Endodermal cell (in vitro differentiated cells): ENCODE measurements around the gene CELF2. TPM values are rescaled to one million over a fixed set of nuclear protein-coding genes. Genes with fewer than 3 reads are reported as not detected.

Experiments used
- DNase-seq: peaks from one replicate; pipeline ENCODE4 v3.0.0-alpha.2; 2017
- H3K27ac ChIP-seq: 2 replicates; pipeline ENCODE4 v1.5.1; 2013; ENCODE audit warnings: mild to moderate bottlenecking, low read depth, low read length, moderate library complexity
- H3K27me3 ChIP-seq: 2 replicates; pipeline ENCODE4 v1.6.1; 2013; ENCODE audit warnings: mild to moderate bottlenecking, low read length, moderate library complexity; ENCODE audit not compliant: insufficient read depth, control insufficient read depth, poor library complexity, severe bottlenecking
- H3K36me3 ChIP-seq: 2 replicates; pipeline ENCODE4 v1.7.0; 2013; ENCODE audit warnings: mild to moderate bottlenecking, low read length, moderate library complexity; ENCODE audit not compliant: control insufficient read depth, insufficient read depth
- H3K4me1 ChIP-seq: one replicate; pipeline ENCODE4 v1.7.0; 2013; ENCODE audit warnings: low read length; ENCODE audit not compliant: control insufficient read depth, insufficient read depth
- H3K4me3 ChIP-seq: 2 replicates; pipeline ENCODE4 v1.5.1; 2013; ENCODE audit warnings: mild to moderate bottlenecking, low read length, moderate library complexity
- H3K9ac ChIP-seq: 2 replicates; pipeline ENCODE4 v1.6.1; 2013; ENCODE audit warnings: mild to moderate bottlenecking, low read length, moderate library complexity; ENCODE audit not compliant: poor library complexity, severe bottlenecking; ENCODE audit errors: extremely low read depth
- H3K9me3 ChIP-seq: 2 replicates; pipeline ENCODE4 v1.6.1; 2013; ENCODE audit warnings: mild to moderate bottlenecking, low read length, moderate library complexity; ENCODE audit not compliant: control insufficient read depth
- H3K27ac Mint-ChIP-seq: 2 replicates; pipeline ENCODE4 v1.8.0; 2020; ENCODE audit warnings: mixed read lengths
- H3K27me3 Mint-ChIP-seq: 2 replicates; pipeline ENCODE4 v1.8.0; 2021; ENCODE audit warnings: mild to moderate bottlenecking, mixed read lengths; ENCODE audit not compliant: insufficient read depth
- H3K36me3 Mint-ChIP-seq: 2 replicates; pipeline ENCODE4 v1.8.0; 2020; ENCODE audit warnings: low read depth, mixed read lengths
- H3K4me1 Mint-ChIP-seq: 2 replicates; pipeline ENCODE4 v1.8.0; 2020; ENCODE audit warnings: mixed read lengths
- H3K4me3 Mint-ChIP-seq: 2 replicates; pipeline ENCODE4 v1.8.0; 2020; ENCODE audit warnings: mild to moderate bottlenecking, moderate library complexity, mixed read lengths
- H3K9me3 Mint-ChIP-seq: 2 replicates; pipeline ENCODE4 v1.8.0; 2020; ENCODE audit warnings: mild to moderate bottlenecking, mixed read lengths
- CTCF ChIP-seq: fragments of 200-600 bp; sonication (generic); conservative IDR thresholded peaks from 2 replicates; pipeline ENCODE4 v1.5.0; 2021; ENCODE audit warnings: antibody characterized with exemption, mild to moderate bottlenecking
- WGBS, 2 experiments: methylation state at CpG; one replicate each; pipeline versions ENCODE4 v1.1.5 to v1.1.7; 2013; ENCODE audit warnings: missing lambda C conversion rate in 2 of 2, mixed read lengths in 1 of 2; ENCODE audit not compliant: insufficient coverage in 1 of 2, insufficient read length in 1 of 2; 5-methylcytosine and 5-hydroxymethylcytosine counted together
- total RNA-seq, 2 donors: library from RNA; stranded (reverse); fragmentation: NEBNext Ultra II Directional in 1 of 2; extraction: Animal tissue kit (Norgen Biotek cat#: 25700) in 1 of 2; gene quantifications; 2 replicates in 1 of 2; 3 replicates in 1 of 2; pipeline ENCODE4 v1.2.1, GENCODE V29; 2021

Gene CELF2
- total RNA-seq, 2 donors from 2014 or later, result 79.9 to 96.1 TPM

DNA sequence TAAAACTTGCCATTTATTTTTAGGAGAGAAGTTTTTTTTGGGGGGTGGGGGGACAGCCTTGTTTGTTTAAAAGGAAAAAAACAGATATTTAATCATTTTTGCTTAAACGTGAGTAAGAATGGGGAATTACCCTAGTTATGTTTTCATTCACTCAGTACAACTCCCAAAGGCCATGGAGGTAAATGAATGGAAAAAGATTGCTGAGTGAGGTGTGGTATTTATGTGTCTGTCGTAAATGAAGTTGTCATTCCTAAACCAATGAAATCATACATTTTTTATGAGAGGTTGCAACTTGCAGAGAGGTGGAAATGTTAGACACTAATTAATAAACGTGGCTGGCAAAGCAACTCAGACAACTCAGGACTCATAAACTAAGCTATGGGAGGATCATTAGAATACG lies 218.1 kb downstream of the CELF2 start:
- no peak for TF ChIP-seq CTCF
- 95 to 96% methylated on average over 2 to 4 of the region's 4 CpGs for WGBS, 2 experiments
- Histone ChIP-seq H3K9me3 (no peaks in the 10 kb centered on the region), H3K4me1 (peaks cover 12% of the 10 kb centered on the region), H3K4me3 (no peak overlapping the region), H3K27ac (no peak overlapping the region), H3K36me3 (peaks cover 18% of the 10 kb centered on the region), H3K9ac (no peak overlapping the region), H3K27me3 (no peaks in the 10 kb centered on the region)
- H3K27ac Mint-ChIP-seq, result no peak overlapping the region
- H3K4me1 Mint-ChIP-seq, result peaks cover 16% of the 10 kb centered on the region
- no peaks in the 10 kb centered on the region for H3K27me3 Mint-ChIP-seq
- H3K9me3 Mint-ChIP-seq, result no peaks in the 10 kb centered on the region
- DNase-seq, result no peak
- H3K4me3 Mint-ChIP-seq, result no peak overlapping the region
- H3K36me3 Mint-ChIP-seq, result peaks cover 33% of the 10 kb centered on the region

- Histone ChIP-seq H3K27me3 (no peaks in the 10 kb centered on the region), H3K9ac (no peak overlapping the region), H3K4me3 (no peak overlapping the region), H3K9me3 (no peaks in the 10 kb centered on the region), H3K27ac (no peak overlapping the region), H3K36me3 (peaks cover 20% of the 10 kb centered on the region), H3K4me1 (peaks cover 12% of the 10 kb centered on the region)
- H3K4me3 Mint-ChIP-seq, result no peak overlapping the region
- peaks cover 16% of the 10 kb centered on the region for H3K4me1 Mint-ChIP-seq
- no peaks in the 10 kb centered on the region for H3K9me3 Mint-ChIP-seq
- peaks cover 29% of the 10 kb centered on the region for H3K36me3 Mint-ChIP-seq
- 63 to 69% methylated on average over 1 to 2 of the region's 2 CpGs for WGBS, 2 experiments
- H3K27me3 Mint-ChIP-seq, result no peaks in the 10 kb centered on the region
- no peak overlapping the region for H3K27ac Mint-ChIP-seq
- no peak for TF ChIP-seq CTCF
- DNase-seq, result no peak
Measured at GRCh38 chr10:11236234-11236633, 218.6 kb downstream of the CELF2 start.

DNA sequence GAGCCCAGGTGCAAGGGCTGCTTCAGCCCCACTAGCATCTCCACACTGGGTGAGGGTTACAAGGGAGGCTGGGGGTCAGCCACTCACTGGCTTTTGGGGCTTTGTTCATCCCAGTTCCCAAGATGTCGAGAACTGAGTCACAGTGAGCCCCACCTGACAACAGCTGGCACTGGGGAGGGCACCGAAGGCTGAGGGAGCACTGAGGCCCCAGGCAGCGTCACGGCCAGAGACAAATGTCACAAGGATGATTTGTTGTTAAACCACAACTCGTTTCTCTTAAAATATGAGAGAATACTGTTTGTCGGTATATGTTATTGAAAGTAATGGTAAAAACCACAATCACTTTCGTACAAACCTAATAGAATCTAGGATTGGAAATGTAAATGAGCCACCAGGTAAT lies 219.9 kb downstream of the CELF2 start:
- Mint-ChIP-seq H3K4me3 (no peak overlapping the region), H3K27me3 (no peaks in the 10 kb centered on the region), H3K9me3 (no peaks in the 10 kb centered on the region), H3K27ac (no peak overlapping the region), H3K4me1 (peaks cover 16% of the 10 kb centered on the region), H3K36me3 (peaks cover 22% of the 10 kb centered on the region)
- H3K4me3 ChIP-seq, result no peak overlapping the region
- DNase-seq, result no peak
- H3K27me3 ChIP-seq, result no peaks in the 10 kb centered on the region
- peaks cover 12% of the 10 kb centered on the region for H3K4me1 ChIP-seq
- H3K27ac ChIP-seq, result no peak overlapping the region
- H3K9ac ChIP-seq, result no peak overlapping the region
- H3K9me3 ChIP-seq, result no peaks in the 10 kb centered on the region
- H3K36me3 ChIP-seq, result peaks cover 16% of the 10 kb centered on the region
- 96 to 97% methylated on average over 7 of the region's 7 CpGs for WGBS, 2 experiments
- TF ChIP-seq CTCF, result no peak
